ENCODE measurements around the gene TOP3B. TPM values are rescaled to one million over a fixed set of nuclear protein-coding genes. Genes with fewer than 3 reads are reported as not detected.

The TOP3B gene
- total and polyA plus RNA-seq, 2 experiments from 2014 or later = 35.7 to 77.7 TPM

- Histone ChIP-seq H3K79me2 (replicated peaks; ENCODE audit: insufficient read depth) (no peaks in the 10 kb centered on the region), H3K36me3 (ENCODE audit: insufficient read depth) (peaks cover 14% of the 10 kb centered on the region; the same call in 1 of the 2 replicates), H3F3A (replicated peaks; ENCODE audit: low read depth) (no peaks in the 10 kb centered on the region), H3K9me2 (ENCODE audit: insufficient read depth) (no peaks in the 10 kb centered on the region), H4K20me1 (replicated peaks; ENCODE audit: insufficient read depth) (peaks cover 5% of the 10 kb centered on the region; the same call in 1 of the 2 replicates), H3K27me3 (ENCODE audit: insufficient read depth) (no peaks in the 10 kb centered on the region), H3K4me1 (ENCODE audit: insufficient read depth) (no peaks in the 10 kb centered on the region), H2AFZ (no peak overlapping the region), H3K27ac (ENCODE audit: low read depth) (no peak overlapping the region), H3K4me3 (no peak overlapping the region), H3K4me2 (no peak overlapping the region)
- Mint-ChIP-seq H3K27me3 (ENCODE audit: insufficient read depth, low read depth, poor library complexity) (peaks cover 12% of the 10 kb centered on the region), H3K27ac (no peak overlapping the region), H3K4me3 (no peak overlapping the region), H3K36me3 (ENCODE audit: low read depth) (peaks cover 84% of the 10 kb centered on the region), H3K9me3 (no peaks in the 10 kb centered on the region), H3K4me1 (no peaks in the 10 kb centered on the region)
- no peak for TF ChIP-seq CREB1 (CRISPR knock-in tag; IDR thresholded peaks at IDR 0.05; ENCODE audit: low read depth)
- no peak for TF ChIP-seq ZNF331 (CRISPR knock-in tag; IDR thresholded peaks at IDR 0.05; ENCODE audit: low read depth)
- TF ChIP-seq CTCF (conservative IDR thresholded peaks at IDR 0.05; ENCODE audit: low read depth in 2 of 2) = no peak
- TF ChIP-seq JUNB (IDR thresholded peaks at IDR 0.05; ENCODE audit: unreplicated experiment) = no peak
- TF ChIP-seq ETS1 (IDR thresholded peaks at IDR 0.05) = no peak
- TF ChIP-seq NANOG (IDR thresholded peaks at IDR 0.05; ENCODE audit: borderline replicate concordance) = no peak
- TF ChIP-seq ZNF114 (CRISPR knock-in tag; IDR thresholded peaks at IDR 0.05) = no peak
- TF ChIP-seq EZH2 (IDR thresholded peaks at IDR 0.05; ENCODE audit: low read depth, unreplicated experiment) = no peak
- TF ChIP-seq POLR2AphosphoS5 (IDR thresholded peaks at IDR 0.05; ENCODE audit: low read depth) = no peak
- TF ChIP-seq ZNF462 (CRISPR knock-in tag; IDR thresholded peaks at IDR 0.05) = no peak
- TF ChIP-seq EZH2phosphoT487 (IDR thresholded peaks at IDR 0.05; ENCODE audit: unreplicated experiment) = no peak
- DNase-seq (ENCODE audit: low spot score) (no peak), ATAC-seq (no peak)
These were observed 14.0 kb downstream of the TOP3B start for GRCh38 chr22:21968452-21969129.

Data from GM23338 (cell line).